ENCODE results near the gene USF3.

- TF ChIP-seq POLR2A (IDR thresholded peaks at IDR 0.05) (no peak), CTCF (IDR thresholded peaks at IDR 0.05) (no peak)
Measured at GRCh38 chr3:113654851-113655250, 41.6 kb downstream of the USF3 start.

All from breast epithelium (tissue), 3 donors.